OCI-LY7 (cell line): ENCODE measurements around the gene ENTR1. TPM values are rescaled to one million over a fixed set of nuclear protein-coding genes. Genes with fewer than 3 reads are reported as not detected.

Source experiments
- BruUV-seq: library from RNA; stranded (reverse); fragments of 400-500 nt; replicated peaks from 2 replicates; lab custom pipeline; 2021; lab: Mats Ljungman, UMichigan
- CTCF ChIA-PET: fragments of 300-600 bp; sonication (Branson Sonifier 250); formaldehyde crosslinking; loops from one replicate; lab custom pipeline; 2022; ENCODE audit warnings: antibody characterized with exemption; ENCODE audit not compliant: unreplicated experiment; lab: Charles Lee
- POLR2A ChIA-PET: fragments of 300-600 bp; sonication (Branson Sonifier 250); formaldehyde crosslinking; loops from one replicate; lab custom pipeline; 2022; ENCODE audit warnings: antibody characterized with exemption; lab: Charles Lee
- DNase-seq: peaks from one replicate; pipeline ENCODE4 v3.0.0-alpha.2; 2015; ENCODE audit warnings: low spot score
- H2AFZ ChIP-seq: fragments of 200-600 bp; sonication (generic), shearing (Covaris generic); 2 replicates; pipeline ENCODE4 v1.6.1; 2014; ENCODE audit warnings: mild to moderate bottlenecking, antibody characterized with exemption, low read length, moderate library complexity
- H3K27ac ChIP-seq: fragments of 200-600 bp; sonication (generic); 2 replicates; pipeline ENCODE4 v1.5.1; 2014; ENCODE audit warnings: mixed run types, low read depth, mild to moderate bottlenecking, moderate library complexity, low read length, inconsistent platforms; ENCODE audit not compliant: poor library complexity, severe bottlenecking
- H3K36me3 ChIP-seq: fragments of 200-600 bp; sonication (generic); 2 replicates; pipeline ENCODE4 v1.6.1; 2014; ENCODE audit warnings: mild to moderate bottlenecking, antibody characterized with exemption, low read length, moderate library complexity, mixed read lengths; ENCODE audit not compliant: insufficient read depth
- H3K4me1 ChIP-seq: fragments of 200-600 bp; sonication (generic); 2 replicates; pipeline ENCODE4 v1.5.1; 2014; ENCODE audit warnings: mild to moderate bottlenecking, low read length; ENCODE audit not compliant: insufficient read depth, poor library complexity, severe bottlenecking
- H3K4me2 ChIP-seq: fragments of 200-600 bp; sonication (generic); 2 replicates; pipeline ENCODE4 v1.6.1; 2014; ENCODE audit warnings: mild to moderate bottlenecking, low read length
- H3K4me3 ChIP-seq: fragments of 200-600 bp; sonication (generic); 2 replicates; pipeline ENCODE4 v1.5.1; 2014; ENCODE audit warnings: mild to moderate bottlenecking, low read depth, low read length; ENCODE audit not compliant: poor library complexity, severe bottlenecking
- H3K79me2 ChIP-seq: fragments of 200-600 bp; sonication (generic); 2 replicates; pipeline ENCODE4 v1.6.1; 2016; ENCODE audit warnings: low read depth, mild to moderate bottlenecking, low read length, moderate library complexity, mixed read lengths; ENCODE audit not compliant: insufficient read depth
- H3K9me2 ChIP-seq: fragments of 200-600 bp; sonication (generic); 2 replicates; pipeline ENCODE4 v1.6.1; 2016; ENCODE audit warnings: mild to moderate bottlenecking, low read length, mixed read lengths; ENCODE audit not compliant: insufficient read depth
- H3K9me3 ChIP-seq: fragments of 200-600 bp; sonication (generic); 2 replicates; pipeline ENCODE4 v1.6.1; 2014; ENCODE audit warnings: mild to moderate bottlenecking, mixed run types, low read length, mixed read lengths
- H4K20me1 ChIP-seq: fragments of 200-600 bp; sonication (generic); 2 replicates; pipeline ENCODE4 v1.6.1; 2014; ENCODE audit warnings: mild to moderate bottlenecking, antibody characterized with exemption, low read length, moderate library complexity, mixed read lengths; ENCODE audit not compliant: insufficient read depth
- CTCF ChIP-seq: fragments of 200-600 bp; sonication (generic); conservative IDR thresholded peaks from 2 replicates; pipeline ENCODE4 v1.5.1; 2014; ENCODE audit warnings: mild to moderate bottlenecking, antibody characterized with exemption, low read length, moderate library complexity, mixed read lengths
- EZH2phosphoT487 ChIP-seq: fragments of 200-600 bp; sonication (generic); IDR thresholded peaks from 2 replicates; pipeline ENCODE4 v1.6.1; 2018; ENCODE audit warnings: low read depth, borderline replicate concordance, mild to moderate bottlenecking, mixed run types, antibody characterized with exemption, low read length, moderate library complexity, mixed read lengths
- intact Hi-C: fragments of 100-400 bp; cut with micrococcal nuclease; formaldehyde crosslinking; loops from one replicate; pipeline ENCODE4 v1.10.0; 2022; ENCODE audit not compliant: unreplicated experiment
- total RNA-seq, 2 experiments: library from RNA; depleted of rRNA in 1 of 2; stranded (reverse); fragments of >200 nt in 1 of 2; shearing (Covaris generic) in 1 of 2; gene quantifications; 2 replicates each; pipeline ENCODE4 v1.2.3, GENCODE V29; 2014 to 2022

Gene ENTR1
- total RNA-seq, 2 experiments from 2014 or later, result 103 to 109 TPM

- Histone ChIP-seq H3K36me3 (peaks cover 86% of the 10 kb centered on the region), H4K20me1 (no peaks in the 10 kb centered on the region)
- POLR2A ChIA-PET, result no interaction called here
These were observed 46.9 kb upstream of the ENTR1 start for GRCh38 chr9:136457326-136457725.

GRCh38 chr9:136456258-136456657, 45.8 kb upstream of the ENTR1 start:
- Histone ChIP-seq H3K27ac (no peak overlapping the region), H4K20me1 (no peaks in the 10 kb centered on the region), H3K4me1 (no peaks in the 10 kb centered on the region), H3K9me2 (no peaks in the 10 kb centered on the region), H2AFZ (no peak overlapping the region), H3K4me2 (no peak overlapping the region), H3K79me2 (no peaks in the 10 kb centered on the region), H3K36me3 (peaks cover 85% of the 10 kb centered on the region), H3K9me3 (no peaks in the 10 kb centered on the region), H3K4me3 (no peak overlapping the region)
- TF ChIP-seq EZH2phosphoT487 (no peak), CTCF (no peak)
- POLR2A ChIA-PET, result no interaction called here
- intact Hi-C loops, result no loop called here
- CTCF ChIA-PET, result no interaction called here
- no peak for DNase-seq
- no TSS peak for BruUV-seq

More at GRCh38 chr9:136457326-136457725, 46.9 kb upstream of the ENTR1 start:
- no peak overlapping the region for H2AFZ ChIP-seq
- no peaks in the 10 kb centered on the region for H3K9me2 ChIP-seq
- H3K4me2 ChIP-seq, result no peak overlapping the region
- no peak overlapping the region for H3K27ac ChIP-seq
- DNase-seq, result no peak
- intact Hi-C loops, result no loop called here
- TF ChIP-seq EZH2phosphoT487, result no peak
- TF ChIP-seq CTCF, result no peak
- no peaks in the 10 kb centered on the region for H3K79me2 ChIP-seq
- CTCF ChIA-PET, result no interaction called here
- no peak overlapping the region for H3K4me3 ChIP-seq
- BruUV-seq, result no TSS peak
- no peaks in the 10 kb centered on the region for H3K9me3 ChIP-seq
- no peaks in the 10 kb centered on the region for H3K4me1 ChIP-seq

DNA sequence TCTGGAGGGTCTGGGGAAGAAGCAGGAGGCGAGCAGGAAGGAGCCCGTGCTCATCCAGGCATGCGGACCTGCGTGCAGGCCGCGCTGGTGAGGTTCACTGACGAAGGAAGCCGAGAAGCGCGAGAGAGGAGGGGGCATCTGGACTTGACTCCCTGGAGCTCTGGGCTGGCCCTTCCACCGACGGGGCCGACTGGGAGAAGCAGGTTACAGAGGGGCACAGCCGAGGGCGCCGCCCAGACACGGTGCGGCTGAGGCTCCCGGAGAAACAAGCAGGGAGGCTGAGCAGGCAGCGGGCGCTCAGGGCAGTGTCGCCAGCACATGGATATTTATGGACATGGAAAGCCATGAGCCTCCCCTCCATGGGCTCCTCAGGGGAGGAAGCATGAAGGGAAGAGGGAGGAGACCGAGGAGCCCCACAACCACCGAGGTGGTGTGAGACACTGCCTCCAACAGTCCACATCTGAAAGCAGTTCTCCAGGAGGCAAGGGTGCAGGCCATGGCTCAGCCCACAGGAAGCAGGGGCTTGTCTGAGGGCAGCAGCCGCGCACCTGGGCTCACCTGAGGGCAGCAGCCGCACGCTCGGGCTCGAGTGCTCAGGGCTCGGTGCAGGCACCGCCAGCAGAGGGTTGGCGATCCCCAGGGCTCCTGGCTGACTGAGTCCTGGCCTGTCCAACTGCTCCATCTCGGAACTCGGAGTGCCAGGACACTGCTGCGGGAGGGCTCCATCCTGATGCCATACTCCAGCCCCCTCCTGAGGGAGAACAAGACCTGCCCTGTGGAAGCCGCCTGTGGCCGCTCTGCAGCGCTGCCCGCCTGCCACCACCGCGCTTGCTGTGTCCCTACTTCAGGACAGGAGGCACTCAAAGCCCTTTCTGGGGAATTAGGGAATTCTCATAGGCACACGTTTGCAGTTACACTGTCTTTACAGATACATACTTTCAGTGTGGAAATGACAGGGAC, 44.9 kb upstream of the ENTR1 start:
- no peak overlapping the region for H3K4me2 ChIP-seq
- DNase-seq, result no peak
- H3K4me3 ChIP-seq, result no peak overlapping the region
- BruUV-seq, result no TSS peak
- H3K36me3 ChIP-seq, result peaks cover 86% of the 10 kb centered on the region
- no peaks in the 10 kb centered on the region for H3K4me1 ChIP-seq
- H3K79me2 ChIP-seq, result no peaks in the 10 kb centered on the region
- H4K20me1 ChIP-seq, result no peaks in the 10 kb centered on the region
- H2AFZ ChIP-seq, result no peak overlapping the region
- H3K27ac ChIP-seq, result no peak overlapping the region
- intact Hi-C loops, result no loop called here
- no peaks in the 10 kb centered on the region for H3K9me2 ChIP-seq
- CTCF ChIA-PET, result no interaction called here
- TF ChIP-seq EZH2phosphoT487 (no peak), CTCF (no peak)
- POLR2A ChIA-PET, result no interaction called here
- H3K9me3 ChIP-seq, result no peaks in the 10 kb centered on the region
